MM.1S (cell line): Measurements from ENCODE around the gene CDC42EP2.
A peak's percentile ranks its signal among the peaks of the same experiment; 100 is the strongest.

Experiments used
- DNase-seq: peaks from one replicate; pipeline ENCODE4 v3.0.0-alpha.2; 2015
- H2AFZ ChIP-seq: fragments of 300-600 bp; sonication (generic); 2 replicates; pipeline ENCODE4 v1.6.0; 2016; ENCODE audit warnings: antibody characterized with exemption, low read length
- H3F3A ChIP-seq: fragments of 300-600 bp; sonication (generic); 2 replicates; pipeline ENCODE4 v1.6.1; 2016; ENCODE audit warnings: mild to moderate bottlenecking, antibody characterized with exemption, low read length, moderate library complexity, mixed read lengths; ENCODE audit not compliant: insufficient read depth
- H3K27ac ChIP-seq: fragments of 300-600 bp; sonication (generic); 2 replicates; pipeline ENCODE4 v1.5.1; 2016; ENCODE audit warnings: mild to moderate bottlenecking, low read length
- H3K27me3 ChIP-seq: fragments of 300-600 bp; sonication (generic); replicated peaks from 2 replicates; pipeline ENCODE4 v1.6.0; 2016; ENCODE audit warnings: low read length; ENCODE audit not compliant: insufficient read depth
- H3K36me3 ChIP-seq: fragments of 300-600 bp; sonication (generic); replicated peaks from 2 replicates; pipeline ENCODE4 v1.6.1; 2016; ENCODE audit warnings: mild to moderate bottlenecking, low read length, mixed read lengths; ENCODE audit not compliant: insufficient read depth
- H3K4me1 ChIP-seq: fragments of 300-600 bp; sonication (generic); 2 replicates; pipeline ENCODE4 v1.6.1; 2016; ENCODE audit warnings: low read length, mixed read lengths
- H3K4me2 ChIP-seq: fragments of 300-600 bp; sonication (generic); 2 replicates; pipeline ENCODE4 v1.6.0; 2016; ENCODE audit warnings: low read depth, low read length
- H3K4me3 ChIP-seq: fragments of 300-600 bp; sonication (generic); 2 replicates; pipeline ENCODE4 v1.5.1; 2016; ENCODE audit warnings: low read length, mixed read lengths
- H3K79me2 ChIP-seq: fragments of 300-600 bp; sonication (generic); 2 replicates; pipeline ENCODE4 v1.6.1; 2016; ENCODE audit warnings: mixed run types, low read length, mixed read lengths
- H3K9ac ChIP-seq: fragments of 300-600 bp; sonication (generic); 2 replicates; pipeline ENCODE4 v1.6.1; 2016; ENCODE audit warnings: low read length, mixed read lengths
- H3K9me2 ChIP-seq: fragments of 300-600 bp; sonication (generic); replicated peaks from 2 replicates; pipeline ENCODE4 v1.6.1; 2016; ENCODE audit warnings: mild to moderate bottlenecking, low read length, mixed read lengths; ENCODE audit not compliant: insufficient read depth
- H3K9me3 ChIP-seq: fragments of 300-600 bp; sonication (generic); replicated peaks from 2 replicates; pipeline ENCODE4 v1.6.1; 2016; ENCODE audit warnings: mild to moderate bottlenecking, low read length, mixed read lengths; ENCODE audit not compliant: insufficient read depth
- H4K20me1 ChIP-seq: fragments of 300-600 bp; sonication (generic); 2 replicates; pipeline ENCODE4 v1.6.1; 2016; ENCODE audit warnings: mild to moderate bottlenecking, low read length, moderate library complexity, mixed read lengths; ENCODE audit not compliant: insufficient read depth
- CTCF ChIP-seq: fragments of 300-600 bp; sonication (generic); IDR thresholded peaks from 2 replicates; pipeline ENCODE4 v1.5.1; 2016; ENCODE audit warnings: antibody characterized with exemption, low read length, mixed read lengths
- EZH2 ChIP-seq: fragments of 300-600 bp; sonication (generic); optimal IDR thresholded peaks from 2 replicates; pipeline ENCODE3; 2017; ENCODE audit warnings: low read depth, mild to moderate bottlenecking, antibody characterized with exemption, low read length, mixed read lengths
- EZH2phosphoT487 ChIP-seq: fragments of 300-600 bp; sonication (generic); IDR thresholded peaks from 2 replicates; pipeline ENCODE4 v1.6.1; 2018; ENCODE audit warnings: antibody characterized with exemption, low read length

The CDC42EP2 gene

DNA sequence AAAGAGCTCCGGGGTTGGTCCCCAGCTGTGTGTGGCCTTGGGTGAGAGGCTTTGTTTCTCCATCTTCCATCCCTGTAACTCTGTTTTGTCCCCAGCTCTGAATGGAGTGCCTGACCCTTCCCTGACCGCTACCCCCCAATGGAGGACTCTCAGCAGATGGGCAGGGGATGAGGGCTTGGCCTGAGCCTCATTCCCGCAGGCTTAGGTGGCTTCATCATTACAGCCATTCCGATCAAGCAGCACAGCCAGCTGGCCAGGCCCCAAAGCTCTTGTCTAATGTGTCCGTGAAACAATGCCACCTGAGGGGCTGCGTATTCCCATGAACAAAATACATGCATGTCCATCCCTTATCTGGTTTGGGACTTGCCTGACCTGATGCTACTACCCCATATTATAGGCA lies 3.9 kb upstream of the CDC42EP2 start:
- TF ChIP-seq EZH2: no peak
- TF ChIP-seq EZH2phosphoT487: no peak
- TF ChIP-seq CTCF: no peak
- Histone ChIP-seq H3K9ac (no peak overlapping the region), H3K9me3 (no peaks in the 10 kb centered on the region), H3K9me2 (no peaks in the 10 kb centered on the region), H3K36me3 (no peaks in the 10 kb centered on the region), H3K4me1 (no peaks in the 10 kb centered on the region), H3K4me3 (no peak overlapping the region), H2AFZ (no peak overlapping the region), H4K20me1 (no peaks in the 10 kb centered on the region), H3K27me3 (no peaks in the 10 kb centered on the region), H3K4me2 (no peak overlapping the region), H3K27ac (no peak overlapping the region), H3F3A (no peaks in the 10 kb centered on the region), H3K79me2 (no peaks in the 10 kb centered on the region)
- DNase-seq: no peak

- H3K27ac ChIP-seq: no peak overlapping the region
- no peaks in the 10 kb centered on the region; the same call in 1 of the 2 replicates for H3K27me3 ChIP-seq
- H3K9me2 ChIP-seq: no peaks in the 10 kb centered on the region
- no peaks in the 10 kb centered on the region for H3K9me3 ChIP-seq
- TF ChIP-seq CTCF (no peak), EZH2phosphoT487 (no peak), EZH2 (no peak)
- no peaks in the 10 kb centered on the region for H3K79me2 ChIP-seq
- H3K4me3 ChIP-seq: no peak overlapping the region
- no peak overlapping the region for H3K4me2 ChIP-seq
- no peak overlapping the region for H3K9ac ChIP-seq
- no peaks in the 10 kb centered on the region for H4K20me1 ChIP-seq
- DNase-seq: no peak
- no peak overlapping the region for H2AFZ ChIP-seq
- H3F3A ChIP-seq: no peaks in the 10 kb centered on the region
- no peaks in the 10 kb centered on the region for H3K36me3 ChIP-seq
- H3K4me1 ChIP-seq: no peaks in the 10 kb centered on the region
These were observed 3.4 kb upstream of the CDC42EP2 start for GRCh38 chr11:65311170-65311678.

- H3K4me3 ChIP-seq: peak overlapping the region; percentile 77
- H3K4me2 ChIP-seq: peak overlapping the region; percentile 100
- H2AFZ ChIP-seq: peak overlapping the region; percentile 91
- no peaks in the 10 kb centered on the region for H3F3A ChIP-seq
- H3K27me3 ChIP-seq: no peaks in the 10 kb centered on the region; the same call in 1 of the 2 replicates
- no peaks in the 10 kb centered on the region for H3K9me3 ChIP-seq
- H4K20me1 ChIP-seq: no peaks in the 10 kb centered on the region
- H3K9ac ChIP-seq: peak overlapping the region; percentile 35; the same call in 1 of the 2 replicates
- no peaks in the 10 kb centered on the region for H3K36me3 ChIP-seq
- no peak overlapping the region for H3K27ac ChIP-seq
- TF ChIP-seq CTCF (peak; percentile 94), EZH2 (no peak)
- no peaks in the 10 kb centered on the region for H3K4me1 ChIP-seq
- no peaks in the 10 kb centered on the region for H3K79me2 ChIP-seq
- H3K9me2 ChIP-seq: no peaks in the 10 kb centered on the region
- DNase-seq: peak; percentile 73
These were observed 669 bp downstream of the CDC42EP2 start for GRCh38 chr11:65315204-65315865.
